ENCODE measurements around the gene FHOD3.
A peak's percentile ranks its signal among the peaks of the same experiment; 100 is the strongest.
"Not testable (repeated sequence)": the region's sequence is repeated elsewhere in the genome, so short reads cannot be mapped to it uniquely, and the experiment has no call there.

The FHOD3 gene

GRCh38 chr18:36816096-36816495 lies 518.6 kb downstream of the FHOD3 start:
- DNase-seq: not testable (repeated sequence)

- DNase-seq: no peak
Observed at GRCh38 chr18:36817039-36817438, 519.5 kb downstream of the FHOD3 start.

DNA sequence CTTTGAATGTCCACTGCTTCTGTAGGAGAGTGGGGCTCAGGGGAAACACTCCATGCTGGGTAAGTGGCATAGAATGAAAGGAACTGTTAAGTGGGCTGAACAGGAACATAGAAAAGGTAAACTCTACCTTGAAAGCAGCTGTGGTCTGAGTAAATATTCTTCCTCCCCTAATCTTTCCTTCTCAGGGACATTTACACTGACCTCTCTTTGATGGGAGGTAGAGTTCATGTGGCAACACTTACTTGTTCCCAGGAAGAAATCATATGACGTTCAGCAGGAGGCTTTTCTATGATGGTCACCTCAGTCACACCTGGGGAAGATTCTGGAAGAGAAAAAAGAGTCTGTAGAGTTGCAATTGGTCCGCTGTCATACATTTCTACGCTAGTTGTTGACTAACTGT lies 521.1 kb downstream of the FHOD3 start:
- DNase-seq: no peak

DNA sequence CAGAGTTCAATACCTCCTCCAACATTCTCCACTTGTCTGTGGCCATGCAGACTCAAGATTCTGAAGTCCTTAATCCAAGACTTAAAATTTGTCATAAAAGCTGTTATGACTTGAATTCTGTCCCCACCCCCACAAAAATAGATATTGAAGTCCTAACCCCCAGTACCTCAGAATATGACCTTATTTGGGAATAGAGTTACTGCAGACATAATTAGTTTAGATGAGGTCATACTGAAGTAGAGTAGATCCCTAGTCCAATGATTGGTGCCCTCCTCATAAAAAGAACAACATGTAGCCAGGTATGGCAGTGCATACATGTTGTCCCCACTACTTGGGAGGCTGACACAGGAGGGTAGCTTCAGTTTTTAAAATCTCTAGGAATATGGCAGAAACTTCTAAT lies 522.1 kb downstream of the FHOD3 start:
- no peak for DNase-seq

GRCh38 chr18:36821681-36822080 lies 524.2 kb downstream of the FHOD3 start:
- no peak for DNase-seq

DNA sequence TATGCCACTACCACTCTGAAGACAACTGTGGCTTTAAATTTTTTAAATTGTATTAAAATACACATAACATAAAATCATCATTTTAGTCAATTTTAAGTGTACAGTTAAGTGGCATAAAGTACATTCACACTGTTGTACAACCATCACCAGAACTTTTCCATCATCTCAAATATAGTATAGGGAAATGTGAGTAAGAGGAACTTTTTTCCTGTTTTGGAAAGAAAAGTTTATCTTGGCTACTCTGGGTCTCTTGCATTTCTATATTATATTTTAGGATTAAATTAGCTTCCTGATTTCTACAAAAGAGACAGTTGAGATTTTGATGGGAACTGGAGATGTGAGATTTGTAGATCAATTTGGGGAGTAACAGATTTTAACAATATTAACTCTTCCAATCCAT lies 528.0 kb downstream of the FHOD3 start:
- DNase-seq: no peak

GRCh38 chr18:36826556-36826955 lies 529.0 kb downstream of the FHOD3 start:
- DNase-seq: no peak

- DNase-seq: no peak
Observed at GRCh38 chr18:36828157-36828629, 530.7 kb downstream of the FHOD3 start.

DNA sequence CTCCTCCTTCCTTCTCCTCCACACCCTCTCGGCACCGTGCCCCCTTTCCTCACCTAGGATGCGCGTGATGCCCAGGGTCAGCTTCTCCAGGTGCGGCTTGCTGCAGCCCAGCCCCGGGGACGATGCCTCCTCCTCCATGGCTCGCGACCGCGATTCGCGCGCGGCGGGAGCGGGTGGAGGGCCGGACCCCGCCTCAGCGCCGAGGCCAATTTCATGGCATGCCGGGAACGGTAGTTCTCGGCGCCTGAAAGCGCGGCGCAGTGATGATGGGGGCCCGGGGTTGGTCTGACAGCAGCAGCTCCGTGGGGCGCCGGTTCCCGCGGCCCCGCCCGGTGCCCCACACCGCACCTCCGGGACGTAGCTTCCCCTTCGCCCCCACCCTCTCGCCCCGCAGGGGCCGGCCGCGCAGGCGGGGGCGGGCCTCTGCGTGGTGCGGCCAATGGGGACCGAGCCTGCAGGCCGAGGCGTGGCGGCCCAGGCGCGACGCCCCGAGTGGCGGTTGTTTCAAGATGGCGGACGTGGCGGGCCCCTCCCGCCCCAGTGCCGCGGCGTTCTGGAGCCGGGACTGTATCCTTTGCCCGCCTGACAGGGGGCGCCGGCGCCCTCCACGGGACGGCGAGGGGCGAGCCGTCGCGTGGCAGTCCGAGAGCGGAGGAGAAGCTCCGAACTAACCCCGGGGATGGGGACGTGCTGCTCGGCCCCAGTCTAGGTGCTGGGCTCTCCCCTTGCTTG lies 531.3 kb downstream of the FHOD3 start, which contains the start of the genes KIAA1328 and TPGS2:
Gene KIAA1328 (plus strand): TSS at position 498 of the 732 bp plus-strand sequence. CDS start 12 bp downstream, at position 510.
Gene TPGS2 (minus strand): TSS at position 373 of the 732 bp plus-strand sequence. CDS start 235 bp downstream, at position 138.
- peak; percentile 97 for DNase-seq

All from hematopoietic multipotent progenitor cell treated with erythropoietin and hydrocortisone succinate and interleukin-3 and kit ligand, for 4 days (in vitro differentiated cells).